ENCODE measurements around the gene CDYL. TPM values are rescaled to one million over a fixed set of nuclear protein-coding genes. Genes with fewer than 3 reads are reported as not detected.
"Not testable (repeated sequence)": the region's sequence is repeated elsewhere in the genome, so short reads cannot be mapped to it uniquely, and the experiment has no call there.

Gene CDYL
- total and polyA plus RNA-seq, 9 donors: 9.9 to 71.3 (median 45.1) TPM

- H3K4me3 ChIP-seq: no peak overlapping the region
- no peaks in the 10 kb centered on the region for H3K36me3 ChIP-seq
- peaks cover 1% of the 10 kb centered on the region for H3K4me1 ChIP-seq (ENCODE audit: insufficient read depth)
- WGBS, 3 donors: 96 to 99% (median 96%) methylated on average over 2 of the region's 2 CpGs
- H3K27me3 ChIP-seq: no peaks in the 10 kb centered on the region
- H3K9me3 ChIP-seq: no peaks in the 10 kb centered on the region
- H3K27ac ChIP-seq: no peak overlapping the region
- no peak for DNase-seq
- intact Hi-C loops (cut with DNase I): no loop called here
- TF ChIP-seq EP300 (IDR thresholded peaks at IDR 0.05): no peak
- no peak for TF ChIP-seq CTCF (IDR thresholded peaks at IDR 0.05)
- no peak for TF ChIP-seq POLR2A (IDR thresholded peaks at IDR 0.05)
Measured at GRCh38 chr6:4860387-4860786, 84.2 kb downstream of the CDYL start.

GRCh38 chr6:4861564-4861963 is 85.4 kb downstream of the CDYL start:
- DNase-seq: no peak
- H3K4me1 ChIP-seq (ENCODE audit: insufficient read depth): peaks cover 1% of the 10 kb centered on the region
- H3K4me3 ChIP-seq: no peak overlapping the region
- intact Hi-C loops (cut with DNase I): no loop called here
- H3K9me3 ChIP-seq: no peaks in the 10 kb centered on the region
- 88 to 93% (median 90%) methylated on average over 3 of the region's 3 CpGs for WGBS, 3 donors
- H3K36me3 ChIP-seq: no peaks in the 10 kb centered on the region
- H3K27me3 ChIP-seq: no peaks in the 10 kb centered on the region
- H3K27ac ChIP-seq: no peak overlapping the region
- TF ChIP-seq EP300 (IDR thresholded peaks at IDR 0.05): no peak
- TF ChIP-seq CTCF (IDR thresholded peaks at IDR 0.05): no peak
- no peak for TF ChIP-seq POLR2A (IDR thresholded peaks at IDR 0.05)

GRCh38 chr6:4864519-4864918 is 88.3 kb downstream of the CDYL start:
- intact Hi-C loops (cut with DNase I): no loop called here
- Histone ChIP-seq H3K36me3 (no peaks in the 10 kb centered on the region), H3K4me1 (ENCODE audit: insufficient read depth) (no peaks in the 10 kb centered on the region), H3K27ac (no peak overlapping the region), H3K4me3 (no peak overlapping the region), H3K9me3 (no peaks in the 10 kb centered on the region), H3K27me3 (no peaks in the 10 kb centered on the region)
- DNase-seq: no peak
- WGBS, 3 donors: 94 to 97% (median 96%) methylated on average over 3 of the region's 3 CpGs
- no peak for TF ChIP-seq POLR2A (IDR thresholded peaks at IDR 0.05)
- TF ChIP-seq CTCF (IDR thresholded peaks at IDR 0.05): no peak
- no peak for TF ChIP-seq EP300 (IDR thresholded peaks at IDR 0.05)

- H3K9me3 ChIP-seq; H3K27ac ChIP-seq; H3K36me3 ChIP-seq; intact Hi-C loops (cut with DNase I); H3K27me3 ChIP-seq; DNase-seq; H3K4me1 ChIP-seq (ENCODE audit: insufficient read depth); H3K4me3 ChIP-seq: not testable (repeated sequence)
- WGBS, 3 donors: 98 to 99% (median 99%) methylated on average over 4 of the region's 4 CpGs
Measured at GRCh38 chr6:4865006-4865405, 88.8 kb downstream of the CDYL start.

GRCh38 chr6:4870821-4871494 is 94.8 kb downstream of the CDYL start:
- Histone ChIP-seq H3K27ac (no peak overlapping the region), H3K4me1 (ENCODE audit: insufficient read depth) (peaks cover 2% of the 10 kb centered on the region), H3K36me3 (no peaks in the 10 kb centered on the region), H3K9me3 (no peaks in the 10 kb centered on the region), H3K4me3 (no peak overlapping the region), H3K27me3 (no peaks in the 10 kb centered on the region)
- intact Hi-C loops (cut with DNase I): no loop called here
- DNase-seq: no peak
- TF ChIP-seq POLR2A (IDR thresholded peaks at IDR 0.05) (no peak), EP300 (IDR thresholded peaks at IDR 0.05) (no peak), CTCF (IDR thresholded peaks at IDR 0.05) (no peak)
- 92 to 95% (median 94%) methylated on average over 3 of the region's 3 CpGs for WGBS, 3 donors

Data from ovary (tissue), 9 donors.